Iris pigment epithelial cell (primary cell): Measurements from ENCODE around the gene ACER1.
"Not testable (repeated sequence)": the region's sequence is repeated elsewhere in the genome, so short reads cannot be mapped to it uniquely, and the experiment has no call there.

ENCODE experiments used
- DNase-seq: peaks from one replicate; pipeline ENCODE4 v3.0.0-alpha.2; 2011; ENCODE audit warnings: low read depth

Gene ACER1, protein sequence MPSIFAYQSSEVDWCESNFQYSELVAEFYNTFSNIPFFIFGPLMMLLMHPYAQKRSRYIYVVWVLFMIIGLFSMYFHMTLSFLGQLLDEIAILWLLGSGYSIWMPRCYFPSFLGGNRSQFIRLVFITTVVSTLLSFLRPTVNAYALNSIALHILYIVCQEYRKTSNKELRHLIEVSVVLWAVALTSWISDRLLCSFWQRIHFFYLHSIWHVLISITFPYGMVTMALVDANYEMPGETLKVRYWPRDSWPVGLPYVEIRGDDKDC

DNA sequence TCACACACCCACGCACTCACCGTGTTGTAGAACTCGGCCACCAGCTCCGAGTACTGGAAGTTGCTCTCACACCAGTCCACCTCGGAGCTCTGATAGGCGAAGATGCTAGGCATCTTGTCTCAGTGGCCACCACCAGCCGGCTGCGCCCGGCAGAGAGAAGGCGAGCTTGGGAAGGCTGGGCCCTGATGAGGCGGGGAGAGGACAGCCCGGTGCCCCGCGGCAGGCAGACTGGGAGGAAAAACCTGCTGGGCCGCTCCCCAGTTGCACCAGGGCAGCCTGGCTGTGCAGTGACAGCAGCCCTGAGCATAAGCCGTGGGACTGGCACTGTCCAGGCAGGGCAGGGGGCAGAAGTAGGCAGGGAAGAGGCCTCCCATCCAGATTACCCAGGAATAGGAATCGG lies at the start of gene ACER1:
Gene ACER1, minus strand, starts transcription at position 174 of the 400 bp plus-strand sequence. Its CDS starts 61 bp downstream, at position 113.
- no peak for DNase-seq

DNA sequence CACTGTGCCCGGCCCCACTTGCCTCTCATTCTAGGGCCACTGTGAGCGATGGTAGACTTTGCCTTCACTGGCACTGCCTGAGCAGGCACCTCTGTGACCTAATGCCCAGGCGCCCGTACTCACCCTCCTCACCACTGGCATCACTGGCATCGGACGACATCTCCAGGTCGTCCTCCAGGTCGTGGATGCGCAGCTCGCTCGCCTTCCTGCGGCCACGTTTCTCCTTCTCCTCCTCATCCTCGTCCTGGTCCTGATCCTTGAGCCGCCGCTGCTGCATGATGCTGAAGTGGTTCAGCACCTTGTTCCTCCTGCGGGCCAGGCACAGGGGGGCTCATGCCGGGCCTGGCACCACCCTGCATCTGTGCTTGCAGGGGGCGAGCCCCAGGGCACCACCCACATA lies 49.8 kb upstream of the ACER1 start:
- no peak for DNase-seq

DNA sequence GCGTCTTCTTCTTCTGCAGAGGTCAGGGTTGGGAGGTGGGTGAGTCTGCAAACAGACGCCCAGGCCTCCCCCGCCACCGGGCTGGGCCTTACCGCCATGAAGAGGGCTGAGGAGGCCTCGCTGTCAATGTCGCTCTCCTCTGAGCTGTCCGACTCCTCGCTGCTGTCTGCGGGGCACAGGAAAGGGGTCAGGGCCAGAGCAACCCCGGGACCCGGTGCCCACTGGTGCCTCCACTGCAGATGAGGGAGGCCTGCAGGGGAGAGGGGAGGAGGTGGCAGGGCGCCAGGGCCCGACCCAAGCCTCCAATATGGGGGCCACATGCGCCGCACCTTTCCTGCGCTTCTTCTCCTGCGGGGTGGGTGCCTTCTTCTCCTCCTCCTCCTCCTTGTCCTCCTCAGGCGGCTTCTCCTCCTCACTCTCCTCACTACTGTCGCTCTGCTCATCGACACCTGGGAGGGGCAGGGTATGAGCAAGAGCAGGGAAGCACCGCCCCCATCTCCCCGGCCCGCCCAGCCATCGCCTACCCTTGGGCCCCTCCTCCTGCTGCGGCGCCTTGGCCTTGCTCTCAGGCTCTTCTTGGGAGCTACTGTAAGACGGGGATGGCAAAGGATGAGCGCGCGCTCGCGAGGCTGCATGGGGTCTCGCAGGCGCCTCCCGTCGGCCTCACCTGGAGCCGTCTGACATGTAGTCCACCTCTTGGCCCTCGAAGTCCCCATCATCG lies 47.8 kb upstream of the ACER1 start:
- DNase-seq = no peak

DNA sequence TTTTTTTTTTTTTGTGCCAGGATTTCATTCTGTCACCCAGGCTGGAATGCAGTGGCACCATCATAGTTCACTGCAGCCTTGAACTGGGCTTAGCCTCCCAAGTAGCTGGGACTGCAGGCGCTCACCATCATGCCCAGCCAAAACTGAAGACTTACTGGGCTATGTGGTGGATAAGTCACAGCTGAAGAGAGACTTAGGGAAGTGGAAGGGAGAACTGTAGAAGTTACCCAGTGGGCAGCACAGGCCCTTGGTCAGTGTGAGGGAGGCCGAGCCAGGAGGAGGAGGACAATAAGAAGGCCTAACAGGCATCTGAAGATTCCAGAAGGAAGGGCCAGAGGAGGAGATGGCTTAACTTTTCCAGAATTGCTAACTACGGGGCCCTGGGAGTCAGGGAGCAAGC lies 46.3 kb upstream of the ACER1 start:
- no peak for DNase-seq

DNA sequence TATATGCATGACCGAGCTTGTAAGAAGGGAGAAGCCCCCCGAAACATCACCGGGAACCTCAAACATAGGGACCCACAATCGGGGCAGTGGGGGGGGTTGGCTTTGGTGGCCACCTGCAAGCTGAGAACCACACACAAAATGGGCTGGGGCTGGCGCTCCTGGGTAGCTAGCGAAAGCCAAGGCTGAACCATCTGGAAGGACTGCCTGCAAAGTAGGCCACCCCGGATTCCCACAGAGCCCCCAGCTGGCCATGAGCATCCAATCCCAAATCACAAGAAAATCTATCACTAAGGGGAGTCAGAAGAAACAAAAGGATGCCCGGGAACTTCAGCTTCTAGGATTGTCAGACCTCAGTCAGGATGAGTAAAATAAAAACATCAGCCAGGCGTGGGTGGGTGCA lies 45.1 kb upstream of the ACER1 start:
- peak; percentile 10 for DNase-seq

DNA sequence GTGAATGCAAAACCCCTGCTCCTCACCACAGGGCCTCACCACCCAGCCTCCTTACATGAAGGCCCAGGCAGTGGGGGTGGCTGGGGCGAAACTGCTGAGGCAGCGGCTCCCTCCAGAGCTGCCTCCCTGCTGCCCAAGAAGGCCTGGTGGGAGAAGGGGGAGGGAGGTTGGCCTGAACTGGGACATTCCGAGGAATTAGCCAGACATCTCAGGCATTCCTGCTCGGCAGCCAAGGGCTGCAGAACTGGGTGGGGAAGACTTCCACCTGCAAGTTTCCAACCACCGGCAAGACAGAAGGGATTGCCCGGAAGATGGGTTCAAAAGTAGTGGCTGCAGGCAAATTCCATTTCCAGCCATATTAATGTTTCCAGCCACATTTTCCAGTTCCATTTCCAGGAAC lies 44.6 kb upstream of the ACER1 start:
- peak; percentile 82 for DNase-seq

DNA sequence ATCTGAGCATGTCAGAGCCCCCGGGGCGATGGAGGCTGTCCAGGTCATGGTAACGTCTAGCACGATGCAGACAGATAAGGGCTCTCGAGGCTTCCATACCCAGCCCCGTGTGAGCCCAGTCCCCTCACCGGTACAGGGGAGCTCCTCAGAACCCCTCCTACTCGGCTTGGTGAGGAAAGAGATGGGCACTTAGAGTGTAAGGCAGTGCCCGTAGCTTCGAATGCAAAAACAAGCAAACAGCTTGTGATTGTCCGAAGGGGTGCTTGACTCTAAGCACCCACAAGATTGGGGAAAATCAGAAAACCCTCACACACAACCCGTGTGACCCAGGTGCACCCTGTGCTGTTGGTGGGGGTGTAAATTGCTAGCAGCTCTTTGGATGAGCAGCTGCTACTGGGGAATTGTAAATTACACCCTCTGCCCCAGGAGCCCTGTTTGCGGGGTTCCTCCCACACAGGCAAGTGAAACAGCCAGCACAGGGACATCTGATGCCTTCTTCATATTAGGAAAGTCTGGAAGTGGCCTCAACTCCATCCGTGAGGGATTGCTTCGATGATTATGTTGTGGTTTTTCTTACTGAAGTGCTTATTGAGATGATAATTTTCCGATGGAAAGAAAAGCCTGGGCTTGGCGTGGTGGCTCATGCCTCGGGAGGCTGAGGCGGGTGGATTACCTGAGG lies 43.2 kb upstream of the ACER1 start:
- no peak for DNase-seq

DNA sequence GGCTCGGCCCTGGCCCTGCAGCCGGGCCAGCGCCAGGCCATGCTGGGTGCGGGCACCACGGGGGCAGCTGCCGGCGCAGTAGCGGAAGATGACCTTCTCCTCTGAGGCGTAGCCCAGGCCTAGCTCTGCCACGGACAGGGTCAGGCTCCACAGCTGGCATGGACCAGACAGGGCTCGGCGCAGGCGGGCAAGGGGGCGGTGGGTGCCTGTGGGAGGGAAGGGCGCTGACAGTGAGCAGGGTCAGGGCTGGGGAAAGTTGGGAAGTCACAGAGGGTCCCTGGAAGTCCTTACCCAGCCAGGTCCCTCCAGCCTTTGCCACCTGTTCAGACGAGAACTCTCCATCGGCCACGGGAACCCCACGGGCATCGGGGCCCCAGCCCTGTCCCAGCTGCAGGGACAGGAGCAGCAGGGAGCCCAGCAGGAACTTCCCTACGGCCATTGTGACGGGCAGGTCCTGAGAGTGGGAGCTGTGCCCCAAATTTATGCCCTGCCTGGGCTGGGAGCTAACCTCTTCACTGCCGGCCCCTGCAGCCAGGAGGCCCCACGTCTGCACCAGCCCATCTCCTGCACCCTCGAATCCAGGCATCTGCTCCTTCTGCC lies 42.1 kb upstream of the ACER1 start, which contains the start of gene PSPN:
Gene PSPN, minus strand, starts transcription at position 523 of the 600 bp plus-strand sequence. Its CDS starts 84 bp downstream, at position 439.
- no peak for DNase-seq

DNA sequence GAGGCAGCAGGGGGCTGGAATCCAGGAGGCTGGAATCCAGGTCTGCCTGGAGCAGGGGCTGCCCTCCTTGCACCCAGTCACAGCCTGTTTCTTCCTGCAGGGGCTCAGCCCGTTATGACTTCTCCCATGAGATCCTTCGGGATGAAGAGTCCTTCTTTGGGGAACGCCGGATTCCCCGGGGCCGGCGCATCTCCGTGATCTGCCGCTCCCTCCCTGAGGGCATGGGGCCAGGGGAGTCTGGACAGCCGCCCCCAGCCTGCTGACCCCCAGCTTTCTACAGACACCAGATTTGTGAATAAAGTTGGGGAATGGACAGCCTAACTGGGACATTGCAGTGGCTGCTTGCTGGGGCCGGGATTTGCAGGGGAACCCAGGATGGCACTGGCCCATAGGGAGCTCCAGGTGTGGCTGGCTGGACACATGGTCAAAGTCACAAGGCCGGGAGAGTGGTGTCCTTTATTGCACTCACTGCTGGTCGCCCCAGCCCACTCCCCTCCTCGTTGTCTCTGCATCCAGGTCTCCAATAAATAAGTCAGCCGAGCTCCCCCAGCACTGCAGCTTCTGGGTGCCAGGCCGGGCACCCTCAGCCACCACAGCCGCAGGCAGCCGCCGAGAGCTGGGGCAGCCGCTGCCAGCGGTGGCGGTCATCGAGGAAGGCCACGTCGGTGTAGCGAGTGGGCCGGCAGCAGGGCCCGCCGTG lies 41.4 kb upstream of the ACER1 start:
- DNase-seq = no peak

DNA sequence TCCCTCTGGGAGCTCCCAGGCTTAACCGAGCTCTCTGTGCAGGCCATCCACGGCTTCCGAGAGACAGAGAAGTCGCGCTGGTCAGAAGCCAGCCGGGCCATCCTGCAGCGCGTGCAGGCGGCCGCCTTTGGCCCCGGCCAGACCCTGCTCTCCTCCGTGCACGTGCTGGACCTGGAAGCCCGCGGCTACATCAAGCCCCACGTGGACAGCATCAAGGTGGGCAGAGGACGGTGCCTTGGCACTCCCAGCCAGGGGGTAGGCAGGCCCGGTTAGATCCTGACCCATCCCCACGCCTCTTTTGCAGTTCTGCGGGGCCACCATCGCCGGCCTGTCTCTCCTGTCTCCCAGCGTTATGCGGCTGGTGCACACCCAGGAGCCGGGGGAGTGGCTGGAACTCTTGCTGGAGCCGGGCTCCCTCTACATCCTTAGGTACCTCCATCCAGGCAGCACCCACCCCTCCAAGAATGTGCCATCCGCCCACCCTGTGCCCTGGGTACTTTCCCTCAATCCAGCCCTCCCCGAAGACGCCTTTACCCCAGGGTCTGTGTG lies 40.8 kb upstream of the ACER1 start:
- DNase-seq = no peak

DNA sequence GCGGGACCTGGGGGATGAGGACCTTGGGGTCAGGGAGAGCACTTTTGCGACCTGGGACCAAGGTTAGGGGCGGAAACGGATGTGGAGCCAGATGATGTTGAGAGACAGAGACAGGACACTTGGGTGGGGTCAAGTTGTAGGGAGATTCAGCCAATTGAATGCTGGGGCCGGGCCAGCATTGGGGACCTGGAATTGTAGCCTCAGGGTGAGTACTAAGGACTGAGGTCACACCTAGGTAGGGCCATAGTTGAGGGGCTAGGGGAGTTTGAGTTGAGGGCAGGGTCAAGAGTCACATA lies 40.3 kb upstream of the ACER1 start:
- DNase-seq = no peak

DNA sequence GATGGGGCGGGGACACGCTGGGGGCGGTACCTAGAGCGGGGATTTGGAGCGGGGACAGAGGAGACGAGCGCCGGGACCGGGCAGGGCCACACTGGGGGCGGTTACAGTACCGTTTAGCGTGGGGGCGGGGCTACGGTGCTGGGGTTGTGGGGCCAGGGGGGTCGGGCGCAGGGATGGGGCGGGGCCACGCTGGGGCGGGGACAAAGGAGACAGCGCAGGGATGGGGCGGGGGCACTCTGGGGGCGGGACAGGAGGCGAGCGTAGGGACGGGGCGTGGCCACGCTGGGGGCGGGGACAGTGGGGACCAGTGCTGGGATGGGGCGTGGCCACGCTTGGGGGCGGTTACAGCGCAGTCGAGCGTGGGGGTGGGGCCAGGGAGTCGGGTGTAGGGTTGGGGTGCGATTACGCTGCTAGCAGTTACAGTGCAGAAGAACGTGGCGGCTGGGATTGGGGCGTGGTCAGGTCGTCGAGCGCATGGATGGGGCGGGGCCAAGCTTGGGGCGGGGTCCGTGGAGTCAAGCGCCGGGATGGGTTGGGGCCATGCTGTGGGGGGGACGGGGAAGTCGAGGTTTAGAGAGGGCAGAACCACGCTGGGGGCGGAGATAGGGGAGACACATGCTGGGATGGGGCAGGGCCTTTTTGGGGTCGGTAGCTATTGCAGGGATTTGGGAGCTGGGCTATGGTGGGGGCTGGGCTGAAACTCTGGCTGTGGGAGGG lies 39.8 kb upstream of the ACER1 start:
- DNase-seq = peak; percentile 98

DNA sequence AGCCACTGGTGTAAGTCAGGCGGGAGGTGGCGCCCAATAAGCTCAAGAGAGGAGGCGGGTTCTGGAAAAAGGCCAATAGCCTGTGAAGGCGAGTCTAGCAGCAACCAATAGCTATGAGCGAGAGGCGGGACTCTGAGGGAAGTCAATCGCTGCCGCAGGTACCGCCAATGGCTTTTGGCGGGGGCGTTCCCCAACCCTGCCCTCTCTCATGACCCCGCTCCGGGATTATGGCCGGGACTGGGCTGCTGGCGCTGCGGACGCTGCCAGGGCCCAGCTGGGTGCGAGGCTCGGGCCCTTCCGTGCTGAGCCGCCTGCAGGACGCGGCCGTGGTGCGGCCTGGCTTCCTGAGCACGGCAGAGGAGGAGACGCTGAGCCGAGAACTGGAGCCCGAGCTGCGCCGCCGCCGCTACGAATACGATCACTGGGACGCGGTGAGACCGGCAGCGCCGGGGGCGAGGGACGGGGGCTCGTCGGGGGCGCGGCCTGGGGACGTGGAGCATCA lies 39.2 kb upstream of the ACER1 start, which contains the start of gene ALKBH7:
Gene ALKBH7, plus strand, starts transcription at position 201 of the 502 bp plus-strand sequence. Its CDS starts 27 bp downstream, at position 228.
- peak; percentile 100 for DNase-seq

DNA sequence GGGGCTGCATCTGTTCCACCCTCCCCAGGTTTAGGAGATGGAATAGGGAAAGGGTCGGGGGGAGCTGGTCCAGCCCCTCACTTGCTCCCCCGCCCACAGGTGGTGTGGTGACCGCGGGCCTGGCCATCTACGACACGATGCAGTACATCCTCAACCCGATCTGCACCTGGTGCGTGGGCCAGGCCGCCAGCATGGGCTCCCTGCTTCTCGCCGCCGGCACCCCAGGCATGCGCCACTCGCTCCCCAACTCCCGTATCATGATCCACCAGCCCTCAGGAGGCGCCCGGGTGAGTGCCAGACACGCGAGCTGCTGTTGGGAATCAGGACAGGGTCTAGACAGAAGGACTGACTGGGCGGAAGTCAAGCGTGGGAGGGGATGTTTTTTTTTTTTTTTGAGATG lies 30.9 kb upstream of the ACER1 start:
- no peak for DNase-seq

DNA sequence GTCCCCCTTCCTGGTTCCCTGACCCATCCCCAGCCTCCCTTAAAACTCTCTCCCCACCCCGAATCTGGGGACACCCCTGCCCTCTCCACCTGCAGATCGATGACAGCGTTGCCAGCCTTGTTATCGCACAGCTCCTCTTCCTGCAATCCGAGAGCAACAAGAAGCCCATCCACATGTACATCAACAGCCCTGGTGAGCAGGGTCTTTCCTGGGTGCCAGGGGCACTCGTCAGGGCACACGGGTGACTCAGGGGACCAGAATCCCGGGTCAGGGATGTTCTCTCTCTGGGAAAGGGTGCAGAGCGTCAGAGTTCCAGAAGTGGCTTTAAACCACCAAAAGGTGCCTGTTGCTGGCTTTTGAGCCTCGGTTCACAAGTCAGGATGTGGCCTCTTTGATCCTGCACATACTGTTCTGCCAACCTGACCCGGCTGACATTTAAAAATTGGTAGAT lies 29.0 kb upstream of the ACER1 start:
- no peak for DNase-seq

DNA sequence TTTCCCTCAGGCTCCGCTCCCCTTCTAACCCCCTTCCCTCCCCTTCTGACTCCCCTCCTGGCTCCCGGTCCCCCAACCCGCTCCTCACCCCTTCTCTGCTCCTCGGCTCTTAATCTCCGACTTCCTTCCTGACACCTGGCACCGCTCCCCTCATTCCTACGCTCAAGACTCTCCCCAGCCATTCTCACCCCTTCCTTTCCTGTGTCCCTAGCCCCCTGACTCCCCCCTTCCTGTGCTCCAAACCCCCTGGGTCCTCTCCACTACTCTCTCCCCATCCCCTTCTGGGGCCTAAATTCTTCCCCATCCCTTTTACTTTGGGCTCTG lies 28.6 kb upstream of the ACER1 start:
- no peak for DNase-seq

DNA sequence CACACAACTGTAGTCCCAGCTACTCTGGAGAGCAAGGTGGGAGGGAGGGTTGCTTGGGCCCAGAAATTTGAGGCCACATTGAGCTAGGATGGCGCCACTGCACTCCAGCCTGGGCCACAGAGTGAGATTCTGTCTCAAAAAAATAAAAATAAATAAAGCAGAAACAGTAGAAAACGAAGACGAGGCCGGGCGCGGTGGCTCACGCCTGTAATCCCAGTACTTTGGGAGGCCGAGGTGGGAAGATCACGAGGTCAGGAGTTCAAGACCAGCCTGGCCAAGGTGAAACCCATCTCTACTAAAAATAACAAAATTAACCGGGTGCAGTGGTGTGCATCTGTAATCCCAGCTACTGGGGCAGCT lies 27.4 kb upstream of the ACER1 start:
- not testable (repeated sequence) for DNase-seq

DNA sequence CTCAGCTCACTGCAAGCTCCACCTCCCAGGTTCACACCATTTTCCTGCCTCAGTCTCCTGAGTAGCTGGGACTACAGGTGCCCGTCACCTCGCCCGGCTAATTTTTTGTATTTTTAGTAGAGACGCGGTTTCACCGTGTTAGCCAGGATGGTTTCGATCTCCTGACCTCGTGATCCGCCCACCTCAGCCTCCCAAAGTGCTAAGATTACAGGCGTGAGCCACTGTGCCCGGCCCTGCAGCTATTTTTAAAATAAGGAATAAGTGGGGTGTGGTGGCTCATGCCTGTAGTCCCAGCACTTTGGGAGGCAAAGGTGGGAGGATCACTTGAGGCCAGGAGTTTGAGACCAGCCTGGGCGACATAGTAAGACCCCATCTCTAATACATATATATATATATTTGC lies 27.0 kb upstream of the ACER1 start:
- DNase-seq = not testable (repeated sequence)

DNA sequence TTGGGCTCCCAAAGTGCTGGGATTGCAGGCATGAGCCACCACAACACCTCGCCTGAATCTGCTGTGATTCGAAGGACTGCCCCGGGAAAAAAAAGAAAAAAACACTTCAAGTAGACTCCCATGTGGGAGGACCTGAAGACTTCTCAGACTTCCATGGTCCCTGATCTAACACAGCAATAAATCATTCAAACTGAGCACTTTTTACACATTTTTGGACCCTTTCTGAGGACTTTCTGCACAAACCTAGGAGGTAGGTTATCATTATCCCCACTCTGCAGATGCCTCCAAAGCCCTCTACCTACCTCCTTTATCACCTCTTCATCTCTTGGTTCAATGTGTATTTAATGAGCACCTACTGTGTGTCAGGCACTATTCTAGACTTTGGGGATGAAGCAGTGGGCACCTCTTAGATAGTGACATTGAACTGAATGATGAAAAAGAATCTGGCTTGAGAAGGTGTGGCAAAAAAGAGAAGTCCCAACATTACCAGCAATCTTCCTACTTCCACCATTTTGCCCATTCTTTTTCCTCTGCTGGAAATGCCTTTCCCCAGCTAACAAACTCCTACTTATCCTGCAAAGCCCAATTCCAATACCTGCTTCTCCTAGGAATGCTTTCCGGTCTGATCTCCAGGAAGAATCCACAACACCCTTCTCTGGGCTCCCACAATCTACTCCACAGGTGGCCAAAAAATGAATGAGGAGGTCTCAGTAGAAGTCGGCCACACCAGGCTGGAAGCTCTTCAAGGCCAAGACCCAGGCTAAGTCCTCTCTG lies 26.3 kb upstream of the ACER1 start:
- DNase-seq = no peak

DNA sequence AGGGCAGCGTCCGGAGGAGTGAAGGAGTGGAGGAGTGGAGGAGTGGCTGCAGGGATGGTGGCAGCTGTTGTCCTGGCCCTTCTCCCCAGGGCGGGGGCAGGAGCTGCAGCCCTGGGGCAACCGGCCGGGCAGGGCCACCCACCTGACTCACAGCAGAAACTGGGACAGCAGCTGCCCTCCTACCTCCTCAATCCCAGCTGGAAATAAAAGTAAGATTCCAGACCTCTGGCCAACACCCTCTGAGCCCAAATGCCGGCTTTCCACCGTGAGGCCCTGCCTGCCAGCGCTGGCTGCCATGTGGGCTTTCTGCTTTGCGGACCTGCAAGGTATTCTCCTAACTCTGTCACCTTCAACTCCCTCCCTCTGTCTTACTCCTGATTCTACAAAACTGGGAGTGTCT lies 24.6 kb upstream of the ACER1 start:
- DNase-seq = no peak
